ENCODE measurements around the gene PPP1R16B. TPM values are rescaled to one million over a fixed set of nuclear protein-coding genes. Genes with fewer than 3 reads are reported as not detected.

Gene PPP1R16B
- total and polyA plus RNA-seq, 2 experiments from 2014 or later: 0.28 to 0.33 TPM

- H3K4me1 ChIP-seq (ENCODE audit: insufficient read depth): no peaks in the 10 kb centered on the region
- 84% methylated on average over 3 of the region's 3 CpGs for WGBS (ENCODE audit: low lambda C conversion rate, missing lambda C conversion rate)
- no peak for TF ChIP-seq EZH2phosphoT487 (IDR thresholded peaks at IDR 0.05; ENCODE audit: low read depth, severe bottlenecking, unreplicated experiment)
- no peaks in the 10 kb centered on the region for H4K20me1 ChIP-seq (ENCODE audit: insufficient read depth, poor library complexity, severe bottlenecking)
- H2AFZ ChIP-seq: no peak overlapping the region
- no peaks in the 10 kb centered on the region for H3K36me3 ChIP-seq (replicated peaks; ENCODE audit: insufficient read depth, low read depth)
- no peak for DNase-seq (ENCODE audit: low spot score)
- H3K9me2 ChIP-seq (replicated peaks; ENCODE audit: insufficient read depth): no peaks in the 10 kb centered on the region
- peaks cover 14% of the 10 kb centered on the region for H3K27me3 ChIP-seq
- no peak overlapping the region for H3K4me2 ChIP-seq
- no peaks in the 10 kb centered on the region for H3K9me3 ChIP-seq (ENCODE audit: low read depth)
- no peak overlapping the region for H3K4me3 ChIP-seq
- no peak overlapping the region for H3K27ac ChIP-seq
- H3K79me2 ChIP-seq: no peaks in the 10 kb centered on the region
Observed at GRCh38 chr20:38890497-38890818, 85.0 kb downstream of the PPP1R16B start.

GRCh38 chr20:38892091-38892981, 86.8 kb downstream of the PPP1R16B start:
- H3K4me1 ChIP-seq (ENCODE audit: insufficient read depth): no peaks in the 10 kb centered on the region
- no peaks in the 10 kb centered on the region for H3K36me3 ChIP-seq (replicated peaks; ENCODE audit: insufficient read depth, low read depth)
- H3K9me3 ChIP-seq (ENCODE audit: low read depth): no peaks in the 10 kb centered on the region
- no peak overlapping the region for H3K4me2 ChIP-seq
- no peaks in the 10 kb centered on the region for H3K9me2 ChIP-seq (replicated peaks; ENCODE audit: insufficient read depth)
- WGBS (ENCODE audit: low lambda C conversion rate, missing lambda C conversion rate): 83% methylated on average over 11 of the region's 11 CpGs
- no peak overlapping the region for H3K27ac ChIP-seq
- no peak for TF ChIP-seq CTCF (IDR thresholded peaks at IDR 0.05; ENCODE audit: poor library complexity)
- no peak for TF ChIP-seq EZH2phosphoT487 (IDR thresholded peaks at IDR 0.05; ENCODE audit: low read depth, severe bottlenecking, unreplicated experiment)
- TF ChIP-seq EZH2 (IDR thresholded peaks at IDR 0.05; ENCODE audit: borderline replicate concordance): no peak
- H3K79me2 ChIP-seq: no peaks in the 10 kb centered on the region
- no peak for DNase-seq (ENCODE audit: low spot score)
- H2AFZ ChIP-seq: no peak overlapping the region
- H3K4me3 ChIP-seq: no peak overlapping the region
- H4K20me1 ChIP-seq (ENCODE audit: insufficient read depth, poor library complexity, severe bottlenecking): no peaks in the 10 kb centered on the region
- H3K27me3 ChIP-seq: peaks cover 23% of the 10 kb centered on the region

GRCh38 chr20:38893056-38893564, 87.6 kb downstream of the PPP1R16B start:
- peaks cover 23% of the 10 kb centered on the region for H3K27me3 ChIP-seq
- no peak for TF ChIP-seq EZH2 (IDR thresholded peaks at IDR 0.05; ENCODE audit: borderline replicate concordance)
- TF ChIP-seq EZH2phosphoT487 (IDR thresholded peaks at IDR 0.05; ENCODE audit: low read depth, severe bottlenecking, unreplicated experiment): no peak
- TF ChIP-seq CTCF (IDR thresholded peaks at IDR 0.05; ENCODE audit: poor library complexity): no peak
- no peaks in the 10 kb centered on the region for H3K79me2 ChIP-seq
- DNase-seq (ENCODE audit: low spot score): no peak
- no peaks in the 10 kb centered on the region for H4K20me1 ChIP-seq (ENCODE audit: insufficient read depth, poor library complexity, severe bottlenecking)
- H3K9me2 ChIP-seq (replicated peaks; ENCODE audit: insufficient read depth): no peaks in the 10 kb centered on the region
- H3K9me3 ChIP-seq (ENCODE audit: low read depth): no peaks in the 10 kb centered on the region
- H3K27ac ChIP-seq: no peak overlapping the region
- H3K4me3 ChIP-seq: no peak overlapping the region
- H2AFZ ChIP-seq: no peak overlapping the region
- no peak overlapping the region for H3K4me2 ChIP-seq
- no peaks in the 10 kb centered on the region for H3K4me1 ChIP-seq (ENCODE audit: insufficient read depth)
- no peaks in the 10 kb centered on the region for H3K36me3 ChIP-seq (replicated peaks; ENCODE audit: insufficient read depth, low read depth)
- 52% methylated on average over 6 of the region's 6 CpGs for WGBS (ENCODE audit: low lambda C conversion rate, missing lambda C conversion rate)

- whole genome bisulfite sequencing (ENCODE audit: low lambda C conversion rate, missing lambda C conversion rate): 30% methylated on average over 18 of the region's 25 CpGs
- no peak overlapping the region for H3K27ac ChIP-seq
- no peak overlapping the region for H3K4me3 ChIP-seq
- H3K9me2 ChIP-seq (replicated peaks; ENCODE audit: insufficient read depth): no peaks in the 10 kb centered on the region
- H3K27me3 ChIP-seq: peaks cover 23% of the 10 kb centered on the region
- no peaks in the 10 kb centered on the region for H3K36me3 ChIP-seq (replicated peaks; ENCODE audit: insufficient read depth, low read depth)
- no peaks in the 10 kb centered on the region for H3K9me3 ChIP-seq (ENCODE audit: low read depth)
- H3K4me2 ChIP-seq: peak overlapping the region; percentile 72
- TF ChIP-seq EZH2phosphoT487 (IDR thresholded peaks at IDR 0.05; ENCODE audit: low read depth, severe bottlenecking, unreplicated experiment) (no peak), CTCF (IDR thresholded peaks at IDR 0.05; ENCODE audit: poor library complexity) (peak; percentile 89), EZH2 (IDR thresholded peaks at IDR 0.05; ENCODE audit: borderline replicate concordance) (no peak)
- H2AFZ ChIP-seq: no peak overlapping the region
- peak; percentile 79 for DNase-seq (ENCODE audit: low spot score)
- no peaks in the 10 kb centered on the region for H4K20me1 ChIP-seq (ENCODE audit: insufficient read depth, poor library complexity, severe bottlenecking)
- no peaks in the 10 kb centered on the region for H3K79me2 ChIP-seq
- no peaks in the 10 kb centered on the region for H3K4me1 ChIP-seq (ENCODE audit: insufficient read depth)
Observed at GRCh38 chr20:38893565-38894090, 88.1 kb downstream of the PPP1R16B start.
